ENCODE data around the gene CSTF2T.
"Not testable (repeated sequence)": the region's sequence is repeated elsewhere in the genome, so short reads cannot be mapped to it uniquely, and the experiment has no call there.

The CSTF2T gene

GRCh38 chr10:51696251-51696650 is 3.1 kb downstream of the CSTF2T start:
- no peak for DNase-seq (ENCODE audit: low spot score)

- no peak for DNase-seq (ENCODE audit: low spot score)
Observed at GRCh38 chr10:51694086-51694768, 5.2 kb downstream of the CSTF2T start.

GRCh38 chr10:51691135-51691534 is 8.3 kb downstream of the CSTF2T start:
- DNase-seq (ENCODE audit: low spot score), result no peak

- no peak for DNase-seq (ENCODE audit: low spot score)
Observed at GRCh38 chr10:51689536-51689935, 9.9 kb downstream of the CSTF2T start.

- DNase-seq (ENCODE audit: low spot score), result not testable (repeated sequence)
Observed at GRCh38 chr10:51688826-51689225, 10.6 kb downstream of the CSTF2T start.

- DNase-seq (ENCODE audit: low spot score), result no peak
Observed at GRCh38 chr10:51687296-51687695, 12.1 kb downstream of the CSTF2T start.

GRCh38 chr10:51685768-51686167 is 13.6 kb downstream of the CSTF2T start:
- DNase-seq (ENCODE audit: low spot score), result no peak

- DNase-seq (ENCODE audit: low spot score), result no peak
Observed at GRCh38 chr10:51683031-51683691, 16.2 kb downstream of the CSTF2T start.

- no peak for DNase-seq (ENCODE audit: low spot score)
Observed at GRCh38 chr10:51679841-51680240, 19.6 kb downstream of the CSTF2T start.

- DNase-seq (ENCODE audit: low spot score), result no peak
Observed at GRCh38 chr10:51675088-51675487, 24.3 kb downstream of the CSTF2T start.

- DNase-seq (ENCODE audit: low spot score), result no peak
Observed at GRCh38 chr10:51672039-51672535, 27.3 kb downstream of the CSTF2T start.

GRCh38 chr10:51669041-51669440 is 30.4 kb downstream of the CSTF2T start:
- DNase-seq (ENCODE audit: low spot score), result no peak

- no peak for DNase-seq (ENCODE audit: low spot score)
Observed at GRCh38 chr10:51668336-51668689, 31.1 kb downstream of the CSTF2T start.

GRCh38 chr10:51667678-51668335 is 31.6 kb downstream of the CSTF2T start:
- DNase-seq (ENCODE audit: low spot score), result no peak

GRCh38 chr10:51666456-51666855 is 32.9 kb downstream of the CSTF2T start:
- DNase-seq (ENCODE audit: low spot score), result no peak

GRCh38 chr10:51663086-51663485 is 36.3 kb downstream of the CSTF2T start:
- no peak for DNase-seq (ENCODE audit: low spot score)

- no peak for DNase-seq (ENCODE audit: low spot score)
Observed at GRCh38 chr10:51659344-51659743, 40.1 kb downstream of the CSTF2T start.

GRCh38 chr10:51658000-51658399 is 41.4 kb downstream of the CSTF2T start:
- no peak for DNase-seq (ENCODE audit: low spot score)

- no peak for DNase-seq (ENCODE audit: low spot score)
Observed at GRCh38 chr10:51656503-51656902, 42.9 kb downstream of the CSTF2T start.

GRCh38 chr10:51654918-51655317 is 44.5 kb downstream of the CSTF2T start:
- no peak for DNase-seq (ENCODE audit: low spot score)

GRCh38 chr10:51653025-51653424 is 46.4 kb downstream of the CSTF2T start:
- no peak for DNase-seq (ENCODE audit: low spot score)

- no peak for DNase-seq (ENCODE audit: low spot score)
Observed at GRCh38 chr10:51651063-51651462, 48.3 kb downstream of the CSTF2T start.

GRCh38 chr10:51649064-51649463 is 50.3 kb downstream of the CSTF2T start:
- no peak for DNase-seq (ENCODE audit: low spot score)

All from LoVo (cell line).